ENCODE data around the gene TMEM101. TPM values are rescaled to one million over a fixed set of nuclear protein-coding genes. Genes with fewer than 3 reads are reported as not detected.

The TMEM101 gene
- total and polyA plus RNA-seq, 2 donors (not counting 3 experiments of a cell fraction or from before 2014, with no cell fraction given), result 30.4 to 60.2 TPM

- no peaks in the 10 kb centered on the region for H3K9me1 ChIP-seq (replicated peaks; ENCODE audit: control insufficient read depth, extremely low read depth, insufficient read depth, low read length)
- CTCF ChIA-PET, result interaction anchor here (0.8 to 2.5 kb wide), 3 partner anchors 58 to 91 kb away, joined by 3 to 14 read pairs (median 4); partner anchors contain the start of gene PPY
- H3K4me3 ChIP-seq (replicated peaks in 1 of 3; ENCODE audit: insufficient read depth in 1 of 3, low read depth in 1 of 3, low read length in 3 of 3), result no peak overlapping the region
- H3K36me3 ChIP-seq (ENCODE audit: control insufficient read depth in 2 of 2, extremely low read depth in 1 of 2, insufficient read depth in 2 of 2, low read length in 2 of 2), result no peaks in the 10 kb centered on the region
- H3K27me3 ChIP-seq (ENCODE audit: control insufficient read depth in 2 of 2, insufficient read depth in 2 of 2, low read length in 2 of 2), result no peaks in the 10 kb centered on the region
- intact Hi-C loops (cut with micrococcal nuclease) (loop anchor here (10.0 kb wide), 1 partner anchor 113 kb away; no protein-coding TSS in a partner anchor), dilution Hi-C loops (cut with MboI; ENCODE audit: extremely low pct_ligation_motif_present, low sequenced_read_pairs) (no loop called here)
- H3K79me2 ChIP-seq (ENCODE audit: control insufficient read depth, insufficient read depth, low read length), result peaks cover 9% of the 10 kb centered on the region
- BruUV-seq (replicated peaks), result no TSS peak
- peak overlapping the region; percentile 65 for H3K27ac ChIP-seq (ENCODE audit: insufficient read depth, low read depth, low read length)
- no peak for TF ChIP-seq EZH2 (IDR thresholded peaks at IDR 0.05; ENCODE audit: borderline replicate concordance, low read depth, low read length, severe bottlenecking)
- no peak for TF ChIP-seq GATA2 (IDR thresholded peaks at IDR 0.05; ENCODE audit: insufficient read depth, insufficient read length, low read depth, low read length)
- TF ChIP-seq POLR2A (IDR thresholded peaks at IDR 0.05; ENCODE audit: low read depth, low read length), result no peak
- no peak for TF ChIP-seq JUN (IDR thresholded peaks at IDR 0.05; ENCODE audit: borderline replicate concordance, insufficient read depth, insufficient read length, low read depth)
- TF ChIP-seq POLR2AphosphoS5 (IDR thresholded peaks at IDR 0.05; ENCODE audit: insufficient read depth, low read depth, low read length), result no peak
- TF ChIP-seq CTCF (IDR thresholded peaks at IDR 0.05; ENCODE audit: extremely low read depth in 1 of 2, insufficient read depth in 1 of 2, low read depth in 1 of 2, low read length in 2 of 2), result no peak
- TF ChIP-seq MAX (IDR thresholded peaks at IDR 0.05; ENCODE audit: insufficient read depth, insufficient read length), result no peak
- TF ChIP-seq FOS (IDR thresholded peaks at IDR 0.05; ENCODE audit: borderline replicate concordance, insufficient read depth, low read length), result no peak
- TF ChIP-seq MYC (IDR thresholded peaks at IDR 0.05; ENCODE audit: low read depth, low read length), result no peak
- no peaks in the 10 kb centered on the region for H4K20me1 ChIP-seq (replicated peaks; ENCODE audit: control insufficient read depth, extremely low read depth, insufficient read depth, low read length)
- POLR2A ChIA-PET, result no interaction called here
- H3K4me2 ChIP-seq (ENCODE audit: insufficient read depth, low read length), result no peak overlapping the region
- no peak overlapping the region for H2AFZ ChIP-seq (ENCODE audit: low read depth, low read length)
- FAIRE-seq, result no peak
- no peak overlapping the region for H3K9ac ChIP-seq (replicated peaks; ENCODE audit: extremely low read depth, insufficient read depth, low read length)
- no peak for DNase-seq (ENCODE audit: low read depth, low spot score)
- no peaks in the 10 kb centered on the region for H3K9me3 ChIP-seq (replicated peaks; ENCODE audit: control insufficient read depth, insufficient read depth, low read length)
- H3K4me1 ChIP-seq (ENCODE audit: control insufficient read depth, extremely low read depth, insufficient read depth, low read length), result peaks cover 29% of the 10 kb centered on the region
These were observed 13.3 kb downstream of the TMEM101 start for GRCh38 chr17:44001461-44001920.

Measured in endothelial cell of umbilical vein (primary cell).